SK-N-DZ (cell line): ENCODE results near the gene EFNA5.

Source experiments
- DNase-seq: peaks from one replicate; pipeline ENCODE4 v3.0.0-alpha.2; 2015; ENCODE audit warnings: low spot score

Gene EFNA5

DNA sequence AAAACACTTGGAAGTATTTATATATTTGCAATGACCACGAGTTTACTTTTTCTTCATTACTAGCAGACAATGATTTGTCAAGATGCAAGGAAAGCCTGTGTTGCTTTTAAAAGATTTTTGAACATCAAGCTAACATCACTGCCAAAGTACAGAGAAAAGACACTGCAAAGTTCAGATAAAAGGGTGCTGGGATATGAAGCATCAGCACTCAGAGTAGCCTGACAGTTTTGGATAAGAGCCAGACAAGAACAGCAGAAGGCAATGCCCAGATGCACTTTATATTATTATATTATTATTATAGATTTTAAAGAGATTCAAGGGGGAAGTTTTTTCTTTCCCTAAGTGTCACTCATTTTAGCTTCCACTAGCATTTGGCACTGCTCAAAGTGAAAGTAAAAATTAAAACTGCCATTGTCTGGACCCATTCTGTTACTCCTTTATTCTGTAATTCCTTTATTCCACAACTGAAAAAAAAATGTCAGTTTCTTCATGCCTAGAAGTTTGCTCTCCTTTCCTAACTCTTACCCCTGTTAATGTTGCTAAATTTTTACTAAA lies 240.6 kb downstream of the EFNA5 start:
- DNase-seq, result no peak

DNA sequence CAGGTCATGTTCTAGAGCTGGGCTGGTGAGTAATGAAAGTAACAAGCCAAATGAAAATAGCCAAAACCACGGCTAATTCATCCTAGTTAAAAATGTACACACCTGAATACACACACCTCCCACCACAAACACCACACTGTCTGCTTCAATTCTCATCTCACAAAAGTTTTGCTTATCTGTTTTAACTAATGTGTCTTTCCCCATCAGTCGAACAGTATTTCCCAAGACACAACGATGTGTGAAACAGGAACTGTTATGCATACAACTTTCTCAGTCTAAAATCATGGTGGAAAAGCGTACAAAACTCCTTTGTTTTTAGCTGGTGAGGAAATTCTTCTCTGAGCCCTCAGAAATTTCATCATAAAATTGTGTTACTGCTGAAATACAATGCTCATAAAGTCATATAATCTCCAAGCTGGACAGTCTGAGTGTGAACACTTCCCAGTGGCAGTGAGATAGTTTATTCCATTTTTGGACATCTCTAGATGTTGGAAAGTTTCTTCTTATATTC lies 242.4 kb downstream of the EFNA5 start:
- no peak for DNase-seq

DNA sequence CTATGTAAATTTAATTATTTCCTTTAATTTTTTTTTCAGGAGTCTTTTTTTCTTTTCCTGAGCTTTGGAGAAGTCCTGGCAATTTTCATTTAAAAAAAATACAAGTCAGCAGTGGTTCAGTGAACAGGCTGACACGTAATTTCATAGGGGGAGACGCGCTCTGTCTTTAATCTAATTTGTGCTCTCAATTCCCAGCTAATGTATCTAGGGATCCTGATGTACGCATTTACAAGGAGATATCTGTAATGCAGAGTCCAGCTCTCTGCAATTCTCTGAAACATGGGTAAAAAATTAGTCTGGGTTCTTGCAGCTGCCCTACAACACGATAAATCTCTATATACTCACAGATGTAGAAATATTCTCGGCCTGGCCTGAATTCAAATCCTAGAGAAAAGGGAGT lies 243.9 kb downstream of the EFNA5 start:
- DNase-seq, result peak; percentile 84

DNA sequence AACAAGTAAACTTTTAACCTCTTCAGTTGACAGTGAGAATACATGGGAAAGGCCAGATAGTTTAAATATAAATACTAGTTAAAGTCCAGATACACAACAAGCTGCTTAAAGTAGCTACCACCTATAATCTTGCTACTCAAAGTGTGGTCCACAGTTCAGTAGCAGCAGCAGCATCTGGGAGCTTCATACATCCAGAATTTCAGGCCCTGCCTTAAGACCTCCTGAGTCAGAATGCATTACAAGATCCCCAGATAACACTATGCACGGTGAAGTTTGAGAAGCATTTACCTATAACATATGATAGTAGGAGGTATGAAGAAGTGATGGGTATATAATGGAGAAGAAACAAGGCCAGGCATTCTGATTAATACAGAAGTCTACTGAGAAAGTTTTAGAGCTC lies 244.5 kb downstream of the EFNA5 start:
- DNase-seq, result no peak

DNA sequence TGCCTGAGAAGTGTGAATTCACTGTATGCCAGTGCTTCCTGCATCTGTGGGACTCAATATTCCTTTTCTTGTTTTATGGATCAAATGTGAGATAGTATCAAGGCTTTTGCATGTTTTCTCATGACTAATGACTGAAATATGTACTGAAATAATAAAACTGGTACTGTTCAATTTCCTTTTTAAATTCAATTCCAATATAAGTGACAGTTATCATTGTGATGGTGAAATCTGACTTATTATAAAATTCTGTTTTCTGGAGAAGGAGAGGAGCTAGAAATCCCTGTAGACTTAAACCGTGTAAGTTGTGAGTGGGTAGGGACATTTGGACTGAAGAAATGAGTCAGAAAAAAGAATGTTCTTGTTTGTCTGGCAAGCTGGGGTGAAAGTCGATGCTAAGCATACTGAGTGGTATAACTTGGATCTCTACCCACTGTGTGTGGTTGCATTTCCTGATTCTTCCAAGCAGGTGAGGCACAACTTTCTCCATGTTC lies 245.2 kb downstream of the EFNA5 start:
- no peak for DNase-seq

DNA sequence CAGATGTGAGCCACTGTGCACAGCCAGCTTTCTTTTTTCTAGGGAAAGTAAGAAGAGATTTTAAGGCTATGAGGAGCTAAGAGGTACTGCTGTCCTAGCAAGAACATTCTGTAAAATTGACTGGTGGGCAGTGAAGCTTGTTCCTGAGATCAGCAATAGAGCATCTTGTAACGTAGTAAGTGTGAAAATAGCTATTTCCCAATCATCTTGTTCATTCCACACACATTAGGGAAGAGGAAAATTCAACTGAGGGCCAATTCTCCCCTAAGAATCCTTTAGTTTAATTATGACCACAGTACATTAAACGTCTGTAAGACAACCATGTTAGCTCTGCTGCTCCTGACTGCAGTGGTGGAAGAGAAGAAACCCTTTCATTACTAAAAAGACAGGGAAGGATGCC lies 246.2 kb downstream of the EFNA5 start:
- DNase-seq, result no peak

DNA sequence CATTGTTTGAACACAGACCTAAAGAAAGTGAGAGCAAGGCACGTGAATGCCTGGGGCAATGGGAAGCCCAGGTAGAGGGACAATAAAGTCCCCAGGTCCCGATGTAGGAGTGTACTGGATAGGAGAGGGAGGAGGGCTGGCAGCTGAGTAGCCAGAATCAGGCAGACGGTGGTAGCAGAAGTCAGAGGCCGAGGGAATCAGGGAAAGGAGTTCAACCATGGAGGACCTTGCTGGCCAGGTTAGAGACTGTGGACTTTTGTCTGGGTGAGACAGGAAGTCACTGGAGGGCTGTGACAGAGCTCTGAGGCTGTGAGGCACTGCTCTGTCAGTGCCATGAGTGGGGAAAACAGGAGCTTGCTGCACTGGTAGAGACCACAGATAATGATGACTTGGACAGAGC lies 248.2 kb downstream of the EFNA5 start:
- DNase-seq, result no peak

DNA sequence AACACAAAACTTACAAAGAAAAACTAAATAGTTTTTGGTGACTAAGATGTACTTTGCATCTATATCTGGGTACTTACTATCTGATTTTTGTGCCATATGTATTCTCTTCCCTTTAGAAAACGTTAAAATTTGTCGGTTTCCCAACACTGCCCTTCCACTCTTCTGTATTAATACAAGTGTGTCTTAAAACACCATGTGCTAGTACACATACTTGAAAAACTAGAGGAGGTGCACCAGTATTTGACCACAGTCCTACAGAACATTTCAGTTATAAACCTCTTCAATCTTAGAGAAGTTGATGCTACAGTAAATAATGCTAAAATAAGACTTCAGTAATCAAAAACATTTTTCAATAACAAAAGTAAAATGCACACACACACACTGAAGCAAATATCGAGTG lies 251.2 kb downstream of the EFNA5 start:
- DNase-seq, result no peak

DNA sequence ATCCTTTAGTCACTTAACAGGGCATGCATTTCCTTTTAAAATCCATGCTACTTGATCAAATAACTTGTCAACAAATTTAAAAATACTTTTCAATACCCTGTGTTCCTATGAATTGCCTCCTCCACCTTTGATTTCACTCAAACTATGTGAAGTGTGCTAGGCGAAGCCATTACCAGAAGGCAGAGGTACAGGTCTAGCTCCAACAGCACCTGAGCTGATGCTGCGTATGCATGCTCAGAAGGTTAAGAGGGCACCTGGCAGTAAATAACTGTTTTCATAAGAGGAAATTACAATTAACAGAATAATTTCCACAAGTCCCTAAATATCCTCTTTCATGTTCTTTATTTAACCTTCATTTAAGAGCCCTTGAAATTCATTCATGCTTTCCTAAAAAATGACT lies 251.8 kb downstream of the EFNA5 start:
- no peak for DNase-seq

DNA sequence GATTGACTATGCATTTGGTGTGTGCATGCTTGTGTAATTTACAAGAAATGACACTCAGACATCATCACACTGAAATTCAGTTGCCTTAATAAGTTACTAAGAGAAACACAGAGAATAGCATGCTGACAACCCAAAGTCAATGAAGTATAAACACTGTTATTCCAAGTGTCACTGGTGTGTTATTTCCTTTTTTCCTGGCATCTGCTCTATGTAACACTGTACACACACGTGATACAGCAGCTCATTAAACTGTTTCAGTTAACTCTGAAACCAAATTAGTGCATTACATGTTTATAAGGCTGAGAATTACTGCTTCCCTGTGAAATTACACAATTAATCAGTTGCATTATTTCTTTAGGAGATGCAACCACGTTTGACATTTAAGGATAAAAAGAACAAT lies 252.7 kb downstream of the EFNA5 start:
- DNase-seq, result no peak

DNA sequence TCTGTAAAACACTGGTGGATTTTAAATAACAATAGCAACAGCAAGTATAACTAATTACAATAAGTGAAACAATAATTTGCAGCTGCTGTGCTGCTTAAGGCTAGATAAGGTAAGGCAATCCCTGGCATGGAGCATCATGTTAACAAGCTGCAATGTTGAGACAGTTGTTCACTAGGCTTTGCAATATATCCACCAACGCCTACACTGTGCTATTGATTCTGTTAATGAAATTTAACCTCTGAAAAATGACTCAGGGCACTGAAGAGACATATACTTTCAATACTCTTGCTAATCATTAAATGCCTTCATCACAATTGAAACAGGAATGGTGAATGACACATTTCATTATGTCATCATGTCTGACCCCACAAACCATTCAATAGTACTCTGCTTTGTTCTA lies 255.0 kb downstream of the EFNA5 start:
- no peak for DNase-seq

DNA sequence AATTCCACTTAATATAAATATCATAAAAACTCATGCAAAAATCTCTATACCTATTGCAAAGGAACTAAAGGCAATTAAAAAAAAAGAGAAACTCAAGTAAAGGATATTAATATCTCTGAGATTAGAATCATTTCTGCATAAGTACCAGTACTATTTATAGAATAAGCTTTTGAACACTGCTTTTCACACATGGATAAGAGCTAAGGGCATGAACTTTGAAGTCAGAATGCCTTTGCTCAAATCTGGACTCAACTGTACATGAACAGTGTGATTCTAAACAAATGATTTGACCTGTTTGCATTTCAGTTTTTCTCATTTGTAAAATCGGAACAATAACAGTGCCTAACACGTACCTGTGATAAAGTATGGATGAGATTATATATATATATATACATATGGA lies 255.9 kb downstream of the EFNA5 start:
- no peak for DNase-seq

DNA sequence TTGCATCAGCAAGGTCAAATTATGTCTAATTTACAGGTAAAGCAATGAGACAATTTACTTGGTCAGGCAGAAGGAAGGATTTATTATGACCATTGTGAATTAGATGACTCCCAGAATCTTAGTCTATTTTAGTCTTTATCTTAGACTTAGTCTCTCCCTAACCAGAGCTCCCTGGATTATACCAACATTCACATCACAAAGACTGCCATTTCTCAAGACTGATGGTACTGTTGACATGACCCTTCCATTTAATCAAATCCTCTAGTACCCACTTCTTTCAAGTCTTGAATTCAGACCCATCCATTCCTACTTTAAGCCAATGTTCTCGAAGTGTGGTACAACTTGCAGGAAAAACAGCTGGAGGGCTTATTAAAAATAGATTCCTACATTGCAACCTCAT lies 257.0 kb downstream of the EFNA5 start:
- no peak for DNase-seq

DNA sequence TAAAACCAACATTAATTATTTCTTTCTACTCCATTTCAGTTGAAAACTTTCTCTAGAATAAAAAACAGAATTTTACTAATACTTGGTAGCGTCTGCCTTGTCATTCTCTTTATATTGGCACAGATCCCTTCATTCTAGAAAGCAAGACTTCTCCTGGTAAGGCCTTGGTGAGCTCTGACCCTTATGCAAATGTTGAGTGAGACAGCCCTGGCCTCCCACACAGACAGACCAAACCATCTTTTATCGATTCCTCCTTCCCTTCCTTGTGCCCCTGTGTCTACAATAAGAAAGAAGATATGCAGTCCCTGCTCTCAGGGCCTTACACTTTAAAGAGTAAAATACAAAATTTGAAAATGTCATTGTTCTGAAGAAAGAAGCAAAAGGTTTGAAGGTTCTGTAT lies 262.2 kb downstream of the EFNA5 start:
- DNase-seq, result no peak

DNA sequence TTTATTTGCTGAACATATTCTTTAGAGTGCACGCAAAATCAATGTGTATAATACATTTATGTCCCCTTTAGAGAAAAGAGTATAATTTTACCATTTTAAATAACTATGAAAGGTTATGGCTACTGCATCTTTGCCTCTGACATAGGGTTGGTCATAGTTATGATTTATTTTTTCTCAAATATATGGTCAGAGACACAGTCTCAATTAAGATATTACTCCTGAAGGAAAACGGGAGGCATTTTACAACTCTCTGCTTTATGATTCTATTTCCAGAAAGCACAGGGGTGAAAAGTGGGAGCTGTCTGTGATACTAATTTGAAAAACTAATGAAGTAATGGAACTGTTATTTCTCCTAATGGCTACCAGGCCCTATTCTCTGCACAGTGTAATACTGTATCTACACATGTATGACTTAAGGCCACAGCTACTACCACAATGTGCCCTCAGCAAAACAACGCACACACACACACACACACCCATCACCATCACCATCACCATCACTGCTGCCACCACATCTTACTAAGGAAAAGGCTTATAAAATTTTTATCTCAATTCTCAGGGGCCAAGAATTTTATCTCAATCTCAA lies 262.9 kb downstream of the EFNA5 start:
- no peak for DNase-seq

DNA sequence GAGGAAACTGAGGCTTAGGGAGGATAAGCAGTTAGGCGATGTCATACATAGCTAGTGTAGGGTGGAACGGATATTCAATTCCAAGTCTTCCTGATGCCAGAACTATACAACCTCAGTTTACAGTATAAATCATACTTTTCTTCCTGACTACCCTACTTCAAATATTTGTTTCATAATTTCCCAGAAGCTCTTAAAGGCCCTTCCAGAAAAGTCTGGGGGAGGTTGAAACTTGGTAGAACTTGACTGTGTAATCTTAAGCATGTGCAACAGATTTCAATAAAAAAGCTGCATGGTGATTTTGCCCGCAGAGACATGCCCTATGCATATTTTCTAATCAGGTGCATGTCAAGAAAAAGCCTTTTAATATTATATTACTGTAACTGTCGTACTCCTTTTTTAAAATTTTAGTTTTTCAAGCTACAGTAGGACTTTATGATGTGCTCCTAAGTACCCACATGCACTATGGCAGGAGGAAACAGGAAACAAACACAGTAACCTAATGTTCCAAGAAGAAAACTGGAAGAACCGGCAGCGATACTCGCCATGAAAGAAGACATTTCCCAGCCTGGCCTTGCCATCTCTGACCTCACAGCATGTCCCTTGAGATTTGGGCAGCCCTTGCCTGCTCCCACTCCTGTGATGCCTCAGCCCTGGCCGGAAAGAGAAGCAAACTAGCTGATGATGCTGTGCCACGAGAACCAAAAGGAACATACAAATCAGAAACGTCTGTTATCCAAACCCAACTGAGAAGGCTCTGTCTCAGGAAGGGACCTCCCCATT lies 266.0 kb downstream of the EFNA5 start:
- DNase-seq, result no peak

DNA sequence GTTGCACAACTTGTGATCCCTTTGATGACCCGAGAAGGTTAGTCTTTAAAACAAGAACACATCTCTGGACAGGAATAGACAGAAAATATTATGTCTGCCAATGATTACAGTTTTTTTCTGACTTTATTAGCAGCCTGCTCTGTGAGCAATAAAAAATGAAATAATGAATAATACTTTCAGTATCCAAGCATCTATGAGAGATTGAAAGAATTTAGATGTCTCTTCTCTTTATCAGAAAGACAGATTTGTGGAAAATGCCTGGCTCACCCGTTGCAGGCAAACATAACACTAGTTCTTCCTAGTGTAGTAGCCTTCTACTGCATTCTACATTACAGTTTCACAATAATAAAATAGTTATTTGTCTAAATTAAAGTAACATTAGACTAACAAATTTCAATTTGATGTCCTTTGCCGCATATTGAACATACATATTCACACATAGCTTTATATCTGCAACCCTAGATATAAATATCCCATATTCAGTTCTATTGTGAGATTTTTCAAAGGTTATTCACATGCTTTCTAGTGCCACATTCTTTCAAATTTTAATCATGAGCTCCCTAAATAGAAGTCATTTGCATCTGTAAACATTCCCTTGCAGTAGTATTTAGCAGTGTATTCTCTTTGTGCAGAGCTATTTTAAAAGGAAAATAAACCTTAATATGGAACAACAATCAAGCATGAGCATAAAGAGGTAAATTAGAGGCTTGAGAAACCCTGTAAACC lies 267.3 kb downstream of the EFNA5 start:
- no peak for DNase-seq

DNA sequence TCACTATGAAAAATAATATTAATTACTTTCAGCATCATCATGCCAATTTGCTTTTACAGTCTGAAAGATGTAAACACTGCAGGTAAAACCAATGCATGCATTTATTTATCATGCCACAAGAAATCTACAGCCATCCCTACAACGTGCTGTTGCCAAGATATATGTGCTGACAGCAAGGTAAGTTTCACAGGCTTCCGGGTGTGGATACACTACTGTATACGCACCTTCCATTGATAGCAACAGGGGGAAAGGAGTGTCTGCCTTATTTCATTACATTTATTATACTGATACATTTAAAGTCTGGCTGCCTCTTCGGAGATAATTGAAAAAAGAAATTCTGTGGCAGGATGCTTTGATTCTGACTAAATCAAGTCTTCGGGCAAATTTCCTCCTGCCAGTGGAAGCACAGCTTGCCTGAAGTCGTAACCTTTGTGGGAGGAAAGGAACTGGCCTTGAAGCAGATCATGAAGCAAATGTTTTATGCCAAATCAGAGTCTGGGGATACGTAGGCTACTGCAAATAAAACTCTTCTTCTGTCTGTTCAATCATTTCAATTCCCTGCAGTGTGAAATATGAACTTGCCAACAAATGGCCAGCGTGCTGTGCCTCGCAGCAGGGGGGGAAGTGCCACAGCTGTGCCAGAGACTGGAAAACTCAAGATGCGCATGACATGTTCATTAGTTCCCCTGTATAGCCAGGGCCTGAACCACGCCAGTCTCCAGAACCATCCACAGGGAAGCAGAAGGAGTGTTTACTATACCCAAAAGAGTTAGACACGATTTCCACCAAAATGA lies 268.1 kb downstream of the EFNA5 start:
- peak; percentile 13 for DNase-seq

DNA sequence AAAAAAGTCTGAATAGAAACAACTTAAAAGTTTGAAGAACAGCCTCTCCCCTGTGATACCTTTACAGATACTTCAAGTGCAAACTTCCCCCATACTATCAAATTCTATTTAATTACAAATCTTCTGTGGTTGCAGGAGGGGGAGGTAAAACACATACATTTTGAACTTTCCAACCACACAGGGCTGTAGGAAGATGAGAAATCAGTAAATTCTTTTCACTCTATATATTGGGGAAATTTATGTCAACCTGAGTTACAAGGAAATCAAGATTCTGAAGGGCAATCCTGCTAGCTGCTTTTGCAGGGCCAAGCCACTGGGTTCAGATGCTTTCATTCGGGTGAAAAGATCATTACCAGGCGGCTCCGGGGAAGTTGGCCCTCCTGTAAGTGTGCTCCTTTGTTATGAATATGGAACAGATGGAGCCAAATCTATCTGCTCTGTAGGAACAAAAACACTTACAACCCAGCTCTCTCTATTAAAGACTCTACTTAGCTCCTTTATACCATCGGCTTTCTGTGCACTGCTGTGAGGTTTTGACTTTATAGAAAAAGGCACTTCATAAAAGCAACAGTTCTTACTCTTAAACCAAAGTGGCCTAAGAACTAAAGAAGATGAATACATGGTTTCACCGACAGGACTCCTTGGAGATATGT lies 269.1 kb downstream of the EFNA5 start:
- peak; percentile 15 for DNase-seq

DNA sequence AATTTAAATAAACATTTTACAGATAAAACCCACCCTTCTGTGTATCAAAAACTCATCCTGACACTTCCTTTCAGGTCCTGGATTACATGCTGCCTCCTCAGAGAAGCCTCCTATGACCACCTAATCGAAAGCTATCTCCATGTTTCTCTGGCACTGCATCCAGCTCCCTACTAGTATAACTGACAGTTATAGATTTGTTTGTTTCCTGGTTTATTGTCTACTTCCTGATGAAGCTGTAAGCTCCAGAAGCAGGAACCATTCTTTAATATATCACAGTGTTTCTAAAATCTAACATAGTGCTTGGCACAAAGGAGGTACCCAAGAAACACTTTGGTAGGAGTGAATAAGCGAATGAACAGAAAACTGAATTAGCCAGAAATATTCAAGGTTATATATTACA lies 270.4 kb downstream of the EFNA5 start:
- no peak for DNase-seq

DNA sequence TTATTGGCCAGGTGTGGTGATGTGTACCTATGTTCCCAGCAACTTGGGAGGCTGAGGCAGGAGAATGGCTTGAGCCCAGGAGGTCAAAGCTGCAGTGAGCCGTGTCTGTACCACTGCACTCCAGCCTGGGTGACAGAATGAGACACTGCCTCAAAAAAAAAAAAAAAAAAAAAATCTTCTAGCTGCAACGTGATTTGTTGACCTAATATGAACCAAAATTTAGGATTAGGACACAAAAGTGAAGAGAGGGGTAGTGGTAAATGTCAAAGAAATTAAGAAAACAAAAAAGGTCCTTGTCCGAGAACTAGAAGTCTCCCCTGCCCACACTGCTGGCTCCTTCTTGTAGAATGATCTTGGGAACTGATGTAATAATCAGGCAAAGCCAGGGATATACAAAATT lies 272.0 kb downstream of the EFNA5 start:
- no peak for DNase-seq
